H1 (cell line): ENCODE data around the gene OTX2. TPM values are rescaled to one million over a fixed set of nuclear protein-coding genes. Genes with fewer than 3 reads are reported as not detected.

ENCODE experiments used
- CTCF ChIA-PET: fragments of 300-600 bp; sonication (Branson Sonifier 250); formaldehyde crosslinking; loops from one replicate; lab custom pipeline; 2021; ENCODE audit not compliant: partially characterized antibody; lab: Charles Lee
- POLR2A ChIA-PET: fragments of 300-600 bp; sonication (Branson Sonifier 250); formaldehyde crosslinking; loops from one replicate; lab custom pipeline; 2021; ENCODE audit warnings: inconsistent platforms; ENCODE audit not compliant: partially characterized antibody; lab: Charles Lee
- DNase-seq, 2 experiments: peaks; one replicate each; pipeline versions ENCODE4 v3.0.0 to v3.0.0-alpha.2; 2010 to 2022; ENCODE audit warnings: low spot score in 2 of 2, low read depth in 1 of 2, mixed read lengths in 1 of 2
- FAIRE-seq: peaks from 2 replicates; lab custom pipeline; 2011; peaks lifted over from hg19 to GRCh38; lab: Jason Lieb, UNC
- H2AFZ ChIP-seq: 2 replicates; pipeline ENCODE4 v1.8.1; 2012; ENCODE audit warnings: low read length, inconsistent platforms
- H2AK5ac ChIP-seq: 2 replicates; pipeline ENCODE4 v1.6.1; 2013; ENCODE audit warnings: low read depth, low read length
- H2BK120ac ChIP-seq: replicated peaks from 2 replicates; pipeline ENCODE3; 2013; ENCODE audit warnings: low read depth, low read length, inconsistent platforms
- H2BK12ac ChIP-seq: 2 replicates; pipeline ENCODE4 v1.6.1; 2013; ENCODE audit warnings: low read depth, low read length
- H2BK15ac ChIP-seq: 2 replicates; pipeline ENCODE4 v1.6.1; 2013; ENCODE audit warnings: low read length
- H2BK20ac ChIP-seq: 2 replicates; pipeline ENCODE4 v1.6.1; 2013; ENCODE audit warnings: low read length
- H2BK5ac ChIP-seq: 2 replicates; pipeline ENCODE4 v1.6.1; 2013; ENCODE audit warnings: low read depth, low read length
- H3K14ac ChIP-seq: 2 replicates; pipeline ENCODE4 v1.6.1; 2013; ENCODE audit warnings: inconsistent platforms; ENCODE audit not compliant: insufficient read length
- H3K18ac ChIP-seq: 2 replicates; pipeline ENCODE4 v1.6.1; 2013; ENCODE audit warnings: low read length; ENCODE audit errors: extremely low read depth
- H3K23ac ChIP-seq: 2 replicates; pipeline ENCODE4 v1.6.1; 2013; ENCODE audit warnings: inconsistent platforms; ENCODE audit not compliant: insufficient read length
- H3K23me2 ChIP-seq: 2 replicates; pipeline ENCODE4 v1.6.1; 2013; ENCODE audit warnings: low read depth, low read length
- H3K27ac ChIP-seq: 2 replicates; pipeline ENCODE4 v1.6.1; 2011; ENCODE audit warnings: low read depth, low read length, inconsistent platforms
- H3K27me3 ChIP-seq, 4 experiments: replicated peaks in 1 of 4; 1 replicate in 1 of 4; 2 replicates in 3 of 4; pipeline versions ENCODE4 v1.6.1 to v1.8.1; 2011 to 2013; ENCODE audit warnings: low read length in 3 of 4, mild to moderate bottlenecking in 3 of 4, inconsistent platforms in 2 of 4, mixed read lengths in 2 of 4, moderate library complexity in 1 of 4; ENCODE audit not compliant: control insufficient read depth in 3 of 4, insufficient read depth in 3 of 4; ENCODE audit errors: extremely low read depth in 1 of 4
- H3K36me3 ChIP-seq, 4 experiments: 2 replicates each; pipeline versions ENCODE4 v1.6.1 to v1.8.1; 2011 to 2013; ENCODE audit warnings: mild to moderate bottlenecking in 4 of 4, low read length in 3 of 4, moderate library complexity in 2 of 4, control low read depth in 1 of 4, inconsistent platforms in 1 of 4; ENCODE audit not compliant: insufficient read depth in 4 of 4, control insufficient read depth in 2 of 4
- H3K4ac ChIP-seq: replicated peaks from 2 replicates; pipeline ENCODE3; 2013; ENCODE audit warnings: low read length, low read depth, mixed read lengths, inconsistent platforms; ENCODE audit not compliant: insufficient read length
- H3K4me1 ChIP-seq, 4 experiments: replicated peaks in 1 of 4; 1 replicate in 1 of 4; 2 replicates in 3 of 4; pipeline versions ENCODE4 v1.6.1 to v1.8.1; 2011 to 2013; ENCODE audit warnings: low read length in 3 of 4, inconsistent platforms in 2 of 4, mixed read lengths in 1 of 4; ENCODE audit not compliant: insufficient read depth in 4 of 4, control insufficient read depth in 3 of 4
- H3K4me2 ChIP-seq, 2 experiments: 2 replicates each; pipeline versions ENCODE4 v1.6.1 to v1.8.1; 2011 to 2013; ENCODE audit warnings: low read depth in 2 of 2, low read length in 2 of 2, control low read depth in 1 of 2, inconsistent platforms in 1 of 2, mild to moderate bottlenecking in 1 of 2; ENCODE audit not compliant: insufficient read depth in 1 of 2
- H3K4me3 ChIP-seq, 4 experiments: fragments of 200-600, 300-600 bp in 1 of 4; sonication (generic), shearing (Covaris generic), sonication (Bioruptor Twin) in 1 of 4; 2 replicates each; pipeline versions ENCODE4 v1.5.1 to v1.8.1; 2011 to 2016; ENCODE audit warnings: low read length in 4 of 4, low read depth in 3 of 4, control low read depth in 2 of 4, inconsistent platforms in 2 of 4, mild to moderate bottlenecking in 2 of 4, mixed read lengths in 1 of 4, moderate library complexity in 1 of 4; ENCODE audit not compliant: insufficient read depth in 2 of 4; ENCODE audit errors: extremely low read depth in 1 of 4
- H3K56ac ChIP-seq: replicated peaks from 2 replicates; pipeline ENCODE3; 2013; ENCODE audit warnings: low read depth, mild to moderate bottlenecking, mixed read lengths, low read length, inconsistent platforms; ENCODE audit not compliant: insufficient read length
- H3K79me1 ChIP-seq: 2 replicates; pipeline ENCODE4 v1.6.1; 2013; ENCODE audit warnings: low read depth, low read length, control low read depth
- H3K79me2 ChIP-seq, 2 experiments: 2 replicates each; pipeline versions ENCODE4 v1.6.1 to v1.8.1; 2012 to 2013; ENCODE audit warnings: low read length in 2 of 2, mild to moderate bottlenecking in 2 of 2, inconsistent platforms in 1 of 2; ENCODE audit not compliant: insufficient read depth in 2 of 2, control insufficient read depth in 1 of 2
- H3K9ac ChIP-seq, 4 experiments: replicated peaks in 1 of 4; 1 replicate in 1 of 4; 2 replicates in 3 of 4; pipeline versions ENCODE4 v1.6.1 to v1.8.1; 2011 to 2013; ENCODE audit warnings: low read depth in 3 of 4, low read length in 3 of 4, control low read depth in 2 of 4, mild to moderate bottlenecking in 2 of 4, moderate library complexity in 2 of 4, inconsistent platforms in 1 of 4; ENCODE audit errors: extremely low read depth in 1 of 4
- H3K9me3 ChIP-seq, 2 experiments: 2 replicates each; pipeline versions ENCODE4 v1.6.1 to v1.8.1; 2012 to 2013; ENCODE audit warnings: mild to moderate bottlenecking in 2 of 2, moderate library complexity in 2 of 2, control low read depth in 1 of 2, inconsistent platforms in 1 of 2, low read depth in 1 of 2, low read length in 1 of 2, mixed read lengths in 1 of 2; ENCODE audit not compliant: insufficient read depth in 2 of 2
- H4K20me1 ChIP-seq, 2 experiments: replicated peaks in 1 of 2; 2 replicates each; pipeline versions ENCODE3 to v1.8.1; 2011 to 2013; ENCODE audit warnings: inconsistent platforms in 2 of 2, low read length in 2 of 2, mild to moderate bottlenecking in 1 of 2; ENCODE audit not compliant: insufficient read depth in 2 of 2, control insufficient read depth in 1 of 2
- H4K5ac ChIP-seq: 2 replicates; pipeline ENCODE4 v1.6.1; 2013; ENCODE audit warnings: low read length, low read depth, mixed read lengths, inconsistent platforms; ENCODE audit not compliant: insufficient read length
- H4K8ac ChIP-seq: 2 replicates; pipeline ENCODE4 v1.8.0; 2013; ENCODE audit warnings: mild to moderate bottlenecking, moderate library complexity, low read length, inconsistent platforms; ENCODE audit not compliant: insufficient read depth; ENCODE audit errors: extremely low read depth
- H4K91ac ChIP-seq: replicated peaks from 2 replicates; pipeline ENCODE3; 2013; ENCODE audit warnings: low read length, mixed read lengths, inconsistent platforms; ENCODE audit not compliant: insufficient read length
- BACH1 ChIP-seq: IDR thresholded peaks from 2 replicates; pipeline ENCODE4 v1.6.1; 2012; ENCODE audit warnings: low read length, improper control_type of control experiment
- GTF2F1 ChIP-seq: IDR thresholded peaks from 2 replicates; pipeline ENCODE4 v1.6.1; 2012; ENCODE audit warnings: low read depth, low read length, improper control_type of control experiment, borderline replicate concordance
- HDAC6 ChIP-seq: IDR thresholded peaks from one replicate; pipeline ENCODE4 v1.7.1; 2012; ENCODE audit warnings: low read depth, mild to moderate bottlenecking, inconsistent platforms, low read length, moderate library complexity
- KDM5A ChIP-seq: fragments of 200-600 bp; IDR thresholded peaks from 2 replicates; pipeline ENCODE4 v1.7.1; 2012; ENCODE audit warnings: mild to moderate bottlenecking, low read length, inconsistent platforms, mixed read lengths
- POLR2A ChIP-seq, 2 experiments: IDR thresholded peaks; 1 replicate in 1 of 2; 2 replicates in 1 of 2; pipeline ENCODE4 v1.6.1; 2011; ENCODE audit warnings: low read depth in 2 of 2, low read length in 2 of 2, mild to moderate bottlenecking in 2 of 2; ENCODE audit errors: control extremely low read depth in 1 of 2
- RFX5 ChIP-seq: IDR thresholded peaks from 2 replicates; pipeline ENCODE4 v1.6.1; 2011; ENCODE audit warnings: low read depth, low read length, improper control_type of control experiment, borderline replicate concordance
- SAP30 ChIP-seq: fragments of 300-600 bp; sonication (generic); IDR thresholded peaks from 2 replicates; pipeline ENCODE4 v1.7.1; 2012; ENCODE audit warnings: low read length, moderate library complexity, mild to moderate bottlenecking, inconsistent platforms; ENCODE audit not compliant: insufficient read depth, insufficient replicate concordance
- SIN3A ChIP-seq, 2 experiments: IDR thresholded peaks in 1 of 2; conservative IDR thresholded peaks in 1 of 2; 2 replicates each; pipeline ENCODE4 v1.6.1; 2011 to 2012; ENCODE audit warnings: low read length in 2 of 2, improper control_type of control experiment in 1 of 2, low read depth in 1 of 2, mild to moderate bottlenecking in 1 of 2
- SRF ChIP-seq: IDR thresholded peaks from 2 replicates; pipeline ENCODE4 v1.6.1; 2011; ENCODE audit warnings: mild to moderate bottlenecking, low read depth, low read length, moderate library complexity
- SUZ12 ChIP-seq: fragments of 200-600 bp; sonication (generic); IDR thresholded peaks from 2 replicates; pipeline ENCODE4 v1.6.1; 2012; ENCODE audit warnings: mild to moderate bottlenecking, inconsistent platforms, low read length, moderate library complexity, mixed read lengths
- TEAD4 ChIP-seq: IDR thresholded peaks from 2 replicates; pipeline ENCODE4 v1.6.1; 2012; ENCODE audit warnings: low read depth, low read length, inconsistent platforms, mixed read lengths
- YY1 ChIP-seq: IDR thresholded peaks from 2 replicates; pipeline ENCODE4 v1.6.1; 2011; ENCODE audit warnings: low read depth, mild to moderate bottlenecking, low read length
- polyA plus RNA-seq, 7 experiments: library from polyadenylated mRNA; depleted of rRNA in 3 of 7; stranded (reverse) in 5 of 7; unstranded in 2 of 7; fragments of >200 nt in 5 of 7; fragments of 200-250 nt in 2 of 7; gene quantifications; 1 replicate in 5 of 7; 2 replicates in 1 of 7; 4 replicates in 1 of 7; pipeline versions ENCODE4 v1.2.1 to v1.2.3, GENCODE V29; 2011 to 2013; ENCODE audit warnings: missing spikeins in 2 of 7, mixed read lengths in 2 of 7
- total RNA-seq: library from RNA; stranded (reverse); fragmentation: NEBNext Ultra II Directional; extraction: Animal tissue kit (Norgen Biotek cat#: 25700); gene quantifications from 2 replicates; pipeline ENCODE4 v1.2.1, GENCODE V29; 2021
- TF ChIP-seq, protein P1 (sequence below): IDR thresholded peaks from 2 replicates; pipeline ENCODE4 v1.6.1; 2012; ENCODE audit warnings: inconsistent platforms

Gene OTX2
- total and polyA plus RNA-seq, 2 of the 8 experiments (the other 6 are each of a cell fraction or from before 2014, with no cell fraction given): 33.9 to 155 TPM

DNA sequence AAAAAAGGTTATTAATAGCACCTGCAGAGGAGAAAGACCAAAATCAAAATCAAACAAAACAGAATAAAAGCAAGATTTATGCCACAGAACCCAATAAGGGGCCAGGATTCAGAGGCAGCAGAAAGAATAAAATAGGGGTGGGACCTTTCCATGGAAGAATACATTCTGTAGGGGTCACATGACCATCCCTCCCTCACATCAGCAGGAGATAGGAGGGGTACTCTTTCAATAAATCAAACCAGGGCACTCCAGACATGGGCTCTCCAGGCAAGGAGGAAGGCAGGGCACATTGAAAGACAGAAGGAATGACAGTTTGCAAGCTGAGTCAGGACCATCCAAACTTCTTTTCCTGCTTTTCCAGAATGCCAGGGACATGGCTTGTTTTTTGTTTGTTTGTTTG is 39.8 kb downstream of the OTX2 start:
- Histone ChIP-seq H3K4me2 (no peak overlapping the region), H4K20me1 (no peaks in the 10 kb centered on the region), H3K23me2 (no peaks in the 10 kb centered on the region), H3K56ac (no peak overlapping the region), H3K14ac (no peak overlapping the region), H3K27me3 (no peaks in the 10 kb centered on the region; a peak in 1 of 7 replicates), H2AFZ (no peak overlapping the region), H3K4me1 (peaks cover 0 to 3% (median 0%) of the 10 kb centered on the region in 4 experiments; a peak in 1 of 7 replicates), H3K4ac (no peak overlapping the region), H3K36me3 (no peaks in the 10 kb centered on the region), H4K8ac (no peak overlapping the region), H3K27ac (no peak overlapping the region), H2BK15ac (no peak overlapping the region), H3K4me3 (no peak overlapping the region), H4K5ac (no peak overlapping the region), H3K9ac (no peak overlapping the region), H2BK12ac (no peak overlapping the region), H2BK20ac (no peak overlapping the region), H3K79me1 (no peaks in the 10 kb centered on the region), H4K91ac (no peak overlapping the region), H2BK5ac (no peak overlapping the region), H3K9me3 (no peaks in the 10 kb centered on the region), H2AK5ac (no peak overlapping the region), H3K79me2 (no peaks in the 10 kb centered on the region), H3K23ac (no peak overlapping the region), H3K18ac (no peak overlapping the region), H2BK120ac (no peak overlapping the region)
- no peak for TF ChIP-seq YY1
- TF ChIP-seq SUZ12: no peak
- TF ChIP-seq SIN3A (conservative IDR thresholded peaks at IDR 0.05 in 1 of 2, IDR thresholded peaks at IDR 0.05 in 1 of 2; ENCODE audit: low read depth in 1 of 2, low read length in 2 of 2): no peak
- TF ChIP-seq POLR2A (IDR thresholded peaks at IDR 0.05; ENCODE audit: control extremely low read depth in 1 of 2, low read depth in 2 of 2, low read length in 2 of 2): no peak
- TF ChIP-seq SAP30: no peak
- TF ChIP-seq BACH1: no peak
- TF ChIP-seq TEAD4: no peak
- no peak for TF ChIP-seq KDM5A
- TF ChIP-seq HDAC6: no peak
- TF ChIP-seq RFX5: no peak
- TF ChIP-seq, protein P1, sequence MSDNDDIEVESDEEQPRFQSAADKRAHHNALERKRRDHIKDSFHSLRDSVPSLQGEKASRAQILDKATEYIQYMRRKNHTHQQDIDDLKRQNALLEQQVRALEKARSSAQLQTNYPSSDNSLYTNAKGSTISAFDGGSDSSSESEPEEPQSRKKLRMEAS: no peak
- no peak for TF ChIP-seq GTF2F1
- no peak for TF ChIP-seq SRF
- ChIA-PET CTCF (interaction anchor here (0.9 kb wide), 1 partner anchor 11 kb away, joined by 3 read pairs; no protein-coding TSS in a partner anchor), POLR2A (no interaction called here)
- DNase-seq (no peak), FAIRE-seq (no peak)
